CD8-positive, alpha-beta memory T cell (primary cell): ENCODE measurements around the gene UBFD1. TPM values are rescaled to one million over a fixed set of nuclear protein-coding genes. Genes with fewer than 3 reads are reported as not detected.

Source experiments
- CTCF ChIA-PET: fragments of 350-600 bp; sonication (Branson Sonifier 250); formaldehyde crosslinking; loops from one replicate; lab custom pipeline; 2021; ENCODE audit warnings: antibody characterized with exemption; lab: Charles Lee
- POLR2A ChIA-PET: fragments of 350-600 bp; sonication (Branson Sonifier 250); formaldehyde crosslinking; loops from one replicate; lab custom pipeline; 2021; ENCODE audit warnings: antibody characterized with exemption; lab: Charles Lee
- DNase-seq, 5 donors: peaks; one replicate each; pipeline versions ENCODE4 v3.0.0 to v3.0.0-alpha.2; 2020 to 2022; ENCODE audit warnings: mixed read lengths in 1 of 5
- H3K27ac ChIP-seq: one replicate; pipeline ENCODE4 v1.7.0; 2013; ENCODE audit warnings: low read depth, mild to moderate bottlenecking, low read length, moderate library complexity
- H3K27me3 ChIP-seq: 2 replicates; pipeline ENCODE4 v1.7.0; 2013; ENCODE audit warnings: low read length, mild to moderate bottlenecking; ENCODE audit not compliant: insufficient read depth, poor library complexity, severe bottlenecking
- H3K36me3 ChIP-seq: 2 replicates; pipeline ENCODE4 v1.7.0; 2013; ENCODE audit warnings: mild to moderate bottlenecking, low read length, moderate library complexity; ENCODE audit not compliant: insufficient read depth
- H3K4me1 ChIP-seq: 2 replicates; pipeline ENCODE4 v1.7.0; 2013; ENCODE audit warnings: mild to moderate bottlenecking, low read length, moderate library complexity; ENCODE audit not compliant: insufficient read depth
- H3K4me3 ChIP-seq: 2 replicates; pipeline ENCODE4 v1.7.0; 2013; ENCODE audit warnings: mild to moderate bottlenecking, low read length
- H3K9me3 ChIP-seq: 2 replicates; pipeline ENCODE4 v1.7.0; 2013; ENCODE audit warnings: mild to moderate bottlenecking, low read length
- H3K27ac Mint-ChIP-seq, 8 donors: one replicate each; pipeline ENCODE4 v1.8.0; 2020 to 2021; ENCODE audit warnings: mixed read lengths in 8 of 8, mild to moderate bottlenecking in 6 of 8, inconsistent platforms in 3 of 8, moderate library complexity in 3 of 8
- H3K27me3 Mint-ChIP-seq, 2 donors: one replicate each; pipeline ENCODE4 v1.8.0; 2020 to 2021; ENCODE audit warnings: mixed read lengths in 2 of 2, mild to moderate bottlenecking in 1 of 2, moderate library complexity in 1 of 2
- H3K36me3 Mint-ChIP-seq, 3 donors: one replicate each; pipeline ENCODE4 v1.8.0; 2020 to 2021; ENCODE audit warnings: mixed read lengths in 3 of 3, inconsistent platforms in 1 of 3, mild to moderate bottlenecking in 1 of 3
- H3K4me1 Mint-ChIP-seq, 3 donors: one replicate each; pipeline ENCODE4 v1.8.0; 2020 to 2021; ENCODE audit warnings: mixed read lengths in 3 of 3, inconsistent platforms in 1 of 3, mild to moderate bottlenecking in 1 of 3
- H3K4me3 Mint-ChIP-seq, 7 donors: one replicate each; pipeline ENCODE4 v1.8.0; 2020 to 2021; ENCODE audit warnings: mixed read lengths in 7 of 7, mild to moderate bottlenecking in 6 of 7, moderate library complexity in 4 of 7, inconsistent platforms in 2 of 7
- H3K9me3 Mint-ChIP-seq, 5 donors: one replicate each; pipeline ENCODE4 v1.8.0; 2020 to 2022; ENCODE audit warnings: mixed read lengths in 5 of 5, mild to moderate bottlenecking in 3 of 5, moderate library complexity in 2 of 5, inconsistent platforms in 1 of 5
- polyA plus RNA-seq: library from polyadenylated mRNA; unstranded; fragments of 300-500 nt; fragmentation: Illumina TruSeq; gene quantifications from one replicate; pipeline ENCODE4 v1.2.3, GENCODE V29; 2021
- total RNA-seq, 2 experiments: library from RNA; stranded (reverse); gene quantifications; one replicate each; pipeline ENCODE4 v1.2.3, GENCODE V29; 2021

Gene UBFD1
- total and polyA plus RNA-seq, 3 experiments from 2014 or later = 12.8 to 60.1 (median 58.5) TPM

GRCh38 chr16:23530062-23530461 lies 27.5 kb upstream of the UBFD1 start:
- no peak overlapping the region for H3K4me3 Mint-ChIP-seq
- no peaks in the 10 kb centered on the region for H3K9me3 Mint-ChIP-seq
- POLR2A ChIA-PET = no interaction called here
- no peaks in the 10 kb centered on the region for H3K4me1 Mint-ChIP-seq
- no peaks in the 10 kb centered on the region for H3K27me3 Mint-ChIP-seq
- no peaks in the 10 kb centered on the region for H3K9me3 ChIP-seq
- DNase-seq = no peak
- peak overlapping the region in 1 of 8 donors; percentile 50 for H3K27ac Mint-ChIP-seq
- H3K4me3 ChIP-seq = no peak overlapping the region
- no peak overlapping the region for H3K27ac ChIP-seq
- no peaks in the 10 kb centered on the region for H3K4me1 ChIP-seq
- H3K36me3 Mint-ChIP-seq = peaks cover 7 to 76% (median 10%) of the 10 kb centered on the region in 3 donors
- CTCF ChIA-PET = interaction anchor here (1.1 kb wide), 1 partner anchor 45 kb away, joined by 3 read pairs; no protein-coding TSS in a partner anchor
- H3K27me3 ChIP-seq = no peaks in the 10 kb centered on the region
- peaks cover 23% of the 10 kb centered on the region for H3K36me3 ChIP-seq

- DNase-seq = no peak
- CTCF ChIA-PET = no interaction called here
- Histone ChIP-seq H3K36me3 (peaks cover 20% of the 10 kb centered on the region), H3K27me3 (no peaks in the 10 kb centered on the region), H3K4me3 (no peak overlapping the region), H3K27ac (no peak overlapping the region), H3K9me3 (no peaks in the 10 kb centered on the region), H3K4me1 (no peaks in the 10 kb centered on the region)
- H3K36me3 Mint-ChIP-seq = peaks cover 0 to 84% (median 6%) of the 10 kb centered on the region in 3 donors
- H3K27ac Mint-ChIP-seq = no peak overlapping the region
- no peaks in the 10 kb centered on the region for H3K4me1 Mint-ChIP-seq
- H3K9me3 Mint-ChIP-seq = no peaks in the 10 kb centered on the region
- H3K27me3 Mint-ChIP-seq = no peaks in the 10 kb centered on the region
- no peak overlapping the region for H3K4me3 Mint-ChIP-seq
- POLR2A ChIA-PET = no interaction called here
These were observed 25.1 kb upstream of the UBFD1 start for GRCh38 chr16:23532448-23532847.

- ChIA-PET CTCF (interaction anchor here (1.7 kb wide), 1 partner anchor 10 kb away, joined by 5 read pairs; no protein-coding TSS in a partner anchor), POLR2A (no interaction called here)
- no peak for DNase-seq
- H3K4me1 ChIP-seq = no peaks in the 10 kb centered on the region
- H3K27ac ChIP-seq = no peak overlapping the region
- Mint-ChIP-seq H3K4me1 (no peaks in the 10 kb centered on the region), H3K27me3 (no peaks in the 10 kb centered on the region), H3K27ac (peak overlapping the region in 1 of 8 donors; percentile 69), H3K9me3 (no peaks in the 10 kb centered on the region), H3K36me3 (peaks cover 0 to 82% (median 6%) of the 10 kb centered on the region in 3 donors), H3K4me3 (no peak overlapping the region)
- no peaks in the 10 kb centered on the region for H3K27me3 ChIP-seq
- no peaks in the 10 kb centered on the region for H3K9me3 ChIP-seq
- H3K4me3 ChIP-seq = no peak overlapping the region
- H3K36me3 ChIP-seq = peaks cover 20% of the 10 kb centered on the region
These were observed 22.4 kb upstream of the UBFD1 start for GRCh38 chr16:23534868-23535860.

GRCh38 chr16:23535901-23536300 lies 21.6 kb upstream of the UBFD1 start:
- CTCF ChIA-PET = no interaction called here
- Mint-ChIP-seq H3K36me3 (peaks cover 0 to 84% (median 6%) of the 10 kb centered on the region in 3 donors), H3K9me3 (no peaks in the 10 kb centered on the region), H3K4me3 (no peak overlapping the region), H3K4me1 (no peaks in the 10 kb centered on the region), H3K27me3 (no peaks in the 10 kb centered on the region), H3K27ac (peak overlapping the region in 1 of 8 donors; percentile 69)
- peaks cover 20% of the 10 kb centered on the region for H3K36me3 ChIP-seq
- no peak overlapping the region for H3K4me3 ChIP-seq
- H3K27ac ChIP-seq = no peak overlapping the region
- no peak for DNase-seq
- H3K9me3 ChIP-seq = no peaks in the 10 kb centered on the region
- H3K4me1 ChIP-seq = no peaks in the 10 kb centered on the region
- POLR2A ChIA-PET = interaction anchor here (0.7 kb wide), 1 partner anchor 74 kb away, joined by 13 read pairs; no protein-coding TSS in a partner anchor
- no peaks in the 10 kb centered on the region for H3K27me3 ChIP-seq

- H3K36me3 Mint-ChIP-seq = peaks cover 0 to 78% (median 6%) of the 10 kb centered on the region in 3 donors
- no peak overlapping the region for H3K4me3 ChIP-seq
- H3K36me3 ChIP-seq = peaks cover 13% of the 10 kb centered on the region
- CTCF ChIA-PET = no interaction called here
- no peaks in the 10 kb centered on the region for H3K9me3 Mint-ChIP-seq
- no peak overlapping the region for H3K4me3 Mint-ChIP-seq
- H3K27me3 ChIP-seq = no peaks in the 10 kb centered on the region
- no peak for DNase-seq
- peak overlapping the region in 2 of 8 donors; percentile 12 to 33 for H3K27ac Mint-ChIP-seq
- no peaks in the 10 kb centered on the region for H3K27me3 Mint-ChIP-seq
- H3K4me1 Mint-ChIP-seq = no peaks in the 10 kb centered on the region
- no peaks in the 10 kb centered on the region for H3K4me1 ChIP-seq
- H3K27ac ChIP-seq = no peak overlapping the region
- POLR2A ChIA-PET = no interaction called here
- no peaks in the 10 kb centered on the region for H3K9me3 ChIP-seq
These were observed 20.1 kb upstream of the UBFD1 start for GRCh38 chr16:23537390-23537789.

GRCh38 chr16:23538919-23539278 lies 18.6 kb upstream of the UBFD1 start:
- no peak overlapping the region for H3K27ac Mint-ChIP-seq
- no peak overlapping the region for H3K4me3 Mint-ChIP-seq
- no peaks in the 10 kb centered on the region for H3K4me1 Mint-ChIP-seq
- Histone ChIP-seq H3K4me1 (no peaks in the 10 kb centered on the region), H3K4me3 (no peak overlapping the region), H3K27ac (peak overlapping the region; percentile 6), H3K9me3 (no peaks in the 10 kb centered on the region), H3K36me3 (peaks cover 11% of the 10 kb centered on the region), H3K27me3 (no peaks in the 10 kb centered on the region)
- no peak for DNase-seq
- peaks cover 0 to 75% (median 6%) of the 10 kb centered on the region in 3 donors for H3K36me3 Mint-ChIP-seq
- ChIA-PET POLR2A (no interaction called here), CTCF (interaction anchor here (0.7 to 0.8 kb wide), 2 partner anchors 26 to 105 kb away, joined by 3 read pairs; no protein-coding TSS in a partner anchor)
- no peaks in the 10 kb centered on the region for H3K9me3 Mint-ChIP-seq
- no peaks in the 10 kb centered on the region for H3K27me3 Mint-ChIP-seq

GRCh38 chr16:23539984-23540816 lies 17.3 kb upstream of the UBFD1 start:
- Histone ChIP-seq H3K4me3 (no peak overlapping the region), H3K27ac (no peak overlapping the region), H3K27me3 (no peaks in the 10 kb centered on the region), H3K4me1 (no peaks in the 10 kb centered on the region), H3K9me3 (no peaks in the 10 kb centered on the region), H3K36me3 (peaks cover 10% of the 10 kb centered on the region)
- Mint-ChIP-seq H3K27ac (no peak overlapping the region), H3K9me3 (no peaks in the 10 kb centered on the region), H3K27me3 (no peaks in the 10 kb centered on the region), H3K4me3 (no peak overlapping the region), H3K4me1 (no peaks in the 10 kb centered on the region), H3K36me3 (peaks cover 0 to 73% (median 3%) of the 10 kb centered on the region in 3 donors)
- DNase-seq = no peak
- ChIA-PET CTCF (interaction anchor here (0.6 to 1.4 kb wide), 5 partner anchors 14 to 67 kb away, joined by 3 to 4 read pairs (median 3); no protein-coding TSS in a partner anchor), POLR2A (no interaction called here)
